Left ventricle myocardium inferior (tissue), 1 donor: ENCODE measurements around the gene MEIS3. TPM values are rescaled to one million over a fixed set of nuclear protein-coding genes. Genes with fewer than 3 reads are reported as not detected.
"Not testable (repeated sequence)": the region's sequence is repeated elsewhere in the genome, so short reads cannot be mapped to it uniquely, and the experiment has no call there.

Source experiments
- DNase-seq: peaks from one replicate; pipeline ENCODE4 v3.0.0-alpha.2; 2020
- H3K27ac ChIP-seq: fragments of 200-600 bp; replicated peaks from 2 replicates; pipeline ENCODE4 v1.8.0; 2021
- H3K27me3 ChIP-seq: fragments of 200-600 bp; 2 replicates; pipeline ENCODE4 v1.8.0; 2021; ENCODE audit warnings: low read depth
- H3K36me3 ChIP-seq: fragments of 200-600 bp; 2 replicates; pipeline ENCODE4 v1.8.0; 2021
- H3K4me1 ChIP-seq: fragments of 200-600 bp; 2 replicates; pipeline ENCODE4 v1.8.0; 2021
- H3K4me3 ChIP-seq: fragments of 200-600 bp; 2 replicates; pipeline ENCODE4 v1.8.0; 2021; ENCODE audit warnings: mild to moderate bottlenecking, moderate library complexity
- H3K9me3 ChIP-seq: fragments of 200-600 bp; replicated peaks from 2 replicates; pipeline ENCODE4 v1.8.0; 2021
- intact Hi-C: fragments of 100-400 bp; cut with micrococcal nuclease; formaldehyde crosslinking; loops from one replicate; pipeline ENCODE4 v1.11.0; 2022
- total RNA-seq: library from RNA; stranded (reverse); fragmentation: NEBNext Ultra II Directional; extraction: Animal tissue kit (Norgen Biotek cat#: 25700); gene quantifications from one replicate; pipeline ENCODE4 v1.2.1, GENCODE V29; 2021
- TF ChIP-seq, protein P1 (sequence below): fragments of 200-600 bp; IDR thresholded peaks from 2 replicates; pipeline ENCODE4 v1.8.0; 2021; ENCODE audit warnings: antibody characterized with exemption, mild to moderate bottlenecking, borderline replicate concordance
- donor health status: DM: no; HTN: yes; CAD: no; lungs with severe emphysema.

The MEIS3 gene
- total RNA-seq, 1 donor from 2014 or later: 3.2 TPM

DNA sequence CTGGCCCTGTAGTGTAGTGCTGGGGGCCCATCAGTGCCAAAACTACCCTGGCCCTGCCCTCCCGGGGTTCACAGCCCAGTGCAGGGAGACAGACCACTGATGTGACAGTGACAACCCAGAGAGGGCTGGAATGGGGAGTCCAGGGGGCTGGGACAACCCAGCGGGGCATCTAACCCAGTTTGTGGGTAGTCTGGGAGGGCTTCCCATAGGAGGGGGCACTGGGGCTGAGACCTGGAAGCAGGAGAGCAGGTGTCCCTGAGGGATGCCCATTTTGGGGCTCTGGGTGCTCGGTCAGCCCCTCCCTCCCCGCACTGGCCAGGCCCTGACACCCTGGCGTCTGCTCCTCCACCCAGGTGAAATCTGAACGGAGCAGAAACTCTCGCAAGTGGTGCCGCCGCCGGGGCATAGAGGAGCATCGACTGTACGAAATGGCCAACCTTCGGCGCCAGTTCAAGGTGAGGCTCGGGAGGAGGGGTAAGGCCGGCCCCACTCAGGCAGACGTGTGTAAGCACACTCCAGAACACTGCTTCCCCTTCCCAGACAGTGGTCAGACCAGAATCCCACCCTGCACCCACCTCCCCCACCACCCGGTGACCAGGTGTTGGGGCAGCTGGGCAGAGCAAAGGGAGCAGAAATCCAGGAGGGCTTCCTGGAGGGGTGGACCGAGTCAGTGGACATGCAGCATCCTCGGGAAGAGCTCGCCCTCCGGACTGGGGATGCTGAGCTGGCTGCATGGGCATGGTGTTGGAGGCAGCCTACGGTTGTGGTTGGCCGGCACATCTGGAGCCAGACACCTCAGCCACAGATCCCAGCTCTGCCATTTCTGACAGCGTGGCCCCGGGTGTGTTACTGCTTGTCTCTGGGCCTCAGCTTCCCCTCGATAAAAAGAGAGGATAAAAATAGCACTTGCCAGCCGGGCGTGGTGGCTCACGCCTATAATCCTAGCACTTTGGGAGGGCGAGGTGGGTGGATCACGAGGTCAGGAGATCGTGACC is 45.8 kb downstream of the MEIS3 start:
- TF ChIP-seq, protein P1, sequence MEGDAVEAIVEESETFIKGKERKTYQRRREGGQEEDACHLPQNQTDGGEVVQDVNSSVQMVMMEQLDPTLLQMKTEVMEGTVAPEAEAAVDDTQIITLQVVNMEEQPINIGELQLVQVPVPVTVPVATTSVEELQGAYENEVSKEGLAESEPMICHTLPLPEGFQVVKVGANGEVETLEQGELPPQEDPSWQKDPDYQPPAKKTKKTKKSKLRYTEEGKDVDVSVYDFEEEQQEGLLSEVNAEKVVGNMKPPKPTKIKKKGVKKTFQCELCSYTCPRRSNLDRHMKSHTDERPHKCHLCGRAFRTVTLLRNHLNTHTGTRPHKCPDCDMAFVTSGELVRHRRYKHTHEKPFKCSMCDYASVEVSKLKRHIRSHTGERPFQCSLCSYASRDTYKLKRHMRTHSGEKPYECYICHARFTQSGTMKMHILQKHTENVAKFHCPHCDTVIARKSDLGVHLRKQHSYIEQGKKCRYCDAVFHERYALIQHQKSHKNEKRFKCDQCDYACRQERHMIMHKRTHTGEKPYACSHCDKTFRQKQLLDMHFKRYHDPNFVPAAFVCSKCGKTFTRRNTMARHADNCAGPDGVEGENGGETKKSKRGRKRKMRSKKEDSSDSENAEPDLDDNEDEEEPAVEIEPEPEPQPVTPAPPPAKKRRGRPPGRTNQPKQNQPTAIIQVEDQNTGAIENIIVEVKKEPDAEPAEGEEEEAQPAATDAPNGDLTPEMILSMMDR: no peak
- DNase-seq: no peak
- H3K36me3 ChIP-seq: peaks cover 85% of the 10 kb centered on the region

GRCh38 chr19:47372603-47373002 is 46.7 kb downstream of the MEIS3 start:
- Histone ChIP-seq H3K27ac (no peak overlapping the region), H3K9me3 (no peaks in the 10 kb centered on the region), H3K27me3 (no peaks in the 10 kb centered on the region), H3K4me3 (no peak overlapping the region), H3K4me1 (peaks cover 13% of the 10 kb centered on the region), H3K36me3 (peaks cover 90% of the 10 kb centered on the region)
- TF ChIP-seq, protein P1: no peak
- no peak for DNase-seq
- intact Hi-C loops: no loop called here

More for the DNA sequence above, 45.8 kb downstream of the MEIS3 start:
- Histone ChIP-seq H3K9me3 (no peaks in the 10 kb centered on the region), H3K4me3 (no peak overlapping the region), H3K27ac (no peak overlapping the region), H3K4me1 (peaks cover 19% of the 10 kb centered on the region), H3K27me3 (no peaks in the 10 kb centered on the region)
- intact Hi-C loops: no loop called here

GRCh38 chr19:47371261-47371660 is 48.1 kb downstream of the MEIS3 start:
- Histone ChIP-seq H3K4me3 (no peak overlapping the region), H3K4me1 (peaks cover 2% of the 10 kb centered on the region), H3K36me3 (peaks cover 92% of the 10 kb centered on the region), H3K9me3 (no peaks in the 10 kb centered on the region), H3K27ac (no peak overlapping the region), H3K27me3 (no peaks in the 10 kb centered on the region)
- TF ChIP-seq, protein P1: no peak
- no peak for DNase-seq
- intact Hi-C loops: no loop called here

DNA sequence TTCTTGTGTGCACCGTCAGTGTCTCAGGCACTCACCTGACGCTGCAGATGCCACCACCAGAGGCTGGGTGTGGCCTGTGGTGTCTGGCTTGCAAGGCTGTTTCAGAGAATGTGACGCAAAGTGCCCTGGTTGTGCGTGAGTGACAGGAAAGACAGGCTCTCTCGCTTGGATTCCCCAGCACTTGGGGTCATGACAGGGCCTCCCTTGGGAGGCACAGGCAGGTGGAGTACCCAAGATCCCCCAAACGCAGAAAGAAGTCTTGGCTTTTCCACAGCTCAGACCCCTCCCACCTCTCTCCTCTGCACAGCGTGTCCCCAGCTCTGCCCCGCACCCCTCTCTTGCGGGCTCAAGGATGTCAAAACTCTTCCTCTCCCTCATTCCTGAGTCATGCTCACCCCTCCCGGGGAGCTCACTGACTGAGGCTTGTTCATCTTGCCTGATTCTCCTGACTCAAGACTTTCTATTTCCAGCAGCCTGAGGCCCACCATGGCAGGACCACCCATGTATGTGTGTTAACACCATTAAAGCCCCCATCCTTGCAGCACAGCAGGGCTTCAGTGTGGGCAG is 49.2 kb downstream of the MEIS3 start:
- DNase-seq: no peak
- Histone ChIP-seq H3K4me3 (no peak overlapping the region), H3K9me3 (no peaks in the 10 kb centered on the region), H3K4me1 (no peaks in the 10 kb centered on the region), H3K27me3 (no peaks in the 10 kb centered on the region), H3K27ac (no peak overlapping the region), H3K36me3 (peaks cover 92% of the 10 kb centered on the region)
- intact Hi-C loops: no loop called here
- TF ChIP-seq, protein P1: no peak

DNA sequence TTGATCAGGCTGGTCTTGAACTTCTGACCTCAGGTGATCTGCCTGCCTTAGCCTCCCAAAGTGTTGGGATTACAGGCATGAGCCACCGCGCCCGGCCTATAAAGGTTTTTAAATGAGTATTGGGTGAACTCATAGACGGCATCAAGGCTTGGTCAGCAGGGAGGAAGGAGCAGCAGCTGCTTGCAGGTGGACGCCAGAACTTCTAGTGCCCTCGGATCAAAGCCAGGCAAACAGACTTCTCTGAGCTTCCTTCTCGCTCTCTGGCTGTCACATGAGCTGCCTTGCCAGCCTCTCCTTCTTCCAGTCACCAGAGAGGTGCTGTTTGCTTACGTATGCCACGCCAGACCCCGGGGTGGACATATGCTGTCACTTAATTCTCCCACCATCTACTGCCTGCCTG is 53.9 kb downstream of the MEIS3 start:
- DNase-seq, H3K27me3 ChIP-seq, H3K4me1 ChIP-seq, H3K27ac ChIP-seq, intact Hi-C loops, H3K9me3 ChIP-seq, H3K4me3 ChIP-seq: not testable (repeated sequence)
- peaks cover 93% of the 10 kb centered on the region for H3K36me3 ChIP-seq
